ENCODE results near the gene CLK3. TPM values are rescaled to one million over a fixed set of nuclear protein-coding genes. Genes with fewer than 3 reads are reported as not detected.

CLK3 gene
- total and polyA plus RNA-seq, 8 donors, result 58.0 to 91.0 (median 80.3) TPM

DNA sequence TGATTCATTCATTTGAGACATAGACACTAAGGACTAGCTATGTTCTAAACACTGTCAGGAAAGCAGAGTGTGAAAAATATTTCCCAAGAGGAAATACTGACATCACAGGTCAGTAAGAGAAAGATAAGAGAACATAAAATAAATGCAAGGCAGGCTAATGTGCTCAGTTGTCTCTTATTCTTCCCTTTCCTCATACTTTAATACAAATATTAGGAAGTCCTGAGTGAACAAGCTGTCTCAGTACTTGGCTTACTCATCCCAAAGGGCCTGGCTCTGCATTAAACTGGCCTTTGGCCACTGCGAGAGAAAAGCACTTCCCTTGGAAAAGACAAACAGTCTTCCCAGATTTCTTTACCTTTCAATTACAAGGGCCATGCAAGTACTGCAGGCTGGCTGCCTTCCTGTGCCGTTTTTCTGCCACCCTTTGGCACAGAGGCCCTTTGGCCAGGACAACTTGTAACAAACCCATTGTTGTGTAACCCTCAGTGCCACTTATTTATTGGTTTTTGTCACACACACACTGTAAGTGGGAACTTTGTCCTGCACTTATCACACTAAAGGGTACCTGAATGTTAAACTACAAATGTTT, 48.5 kb downstream of the CLK3 start:
- no peaks in the 10 kb centered on the region for H3K9me3 ChIP-seq
- peaks cover 16 to 32% of the 10 kb centered on the region in 2 donors for H3K4me1 ChIP-seq
- intact Hi-C loops (cut with DNase I), result no loop called here
- no peak overlapping the region for H3K4me3 ChIP-seq
- no peaks in the 10 kb centered on the region for H3K27me3 ChIP-seq
- peaks cover 0 to 5% of the 10 kb centered on the region in 2 donors for H3K36me3 ChIP-seq
- peak; percentile 94 for ATAC-seq
- TF ChIP-seq, protein P1, sequence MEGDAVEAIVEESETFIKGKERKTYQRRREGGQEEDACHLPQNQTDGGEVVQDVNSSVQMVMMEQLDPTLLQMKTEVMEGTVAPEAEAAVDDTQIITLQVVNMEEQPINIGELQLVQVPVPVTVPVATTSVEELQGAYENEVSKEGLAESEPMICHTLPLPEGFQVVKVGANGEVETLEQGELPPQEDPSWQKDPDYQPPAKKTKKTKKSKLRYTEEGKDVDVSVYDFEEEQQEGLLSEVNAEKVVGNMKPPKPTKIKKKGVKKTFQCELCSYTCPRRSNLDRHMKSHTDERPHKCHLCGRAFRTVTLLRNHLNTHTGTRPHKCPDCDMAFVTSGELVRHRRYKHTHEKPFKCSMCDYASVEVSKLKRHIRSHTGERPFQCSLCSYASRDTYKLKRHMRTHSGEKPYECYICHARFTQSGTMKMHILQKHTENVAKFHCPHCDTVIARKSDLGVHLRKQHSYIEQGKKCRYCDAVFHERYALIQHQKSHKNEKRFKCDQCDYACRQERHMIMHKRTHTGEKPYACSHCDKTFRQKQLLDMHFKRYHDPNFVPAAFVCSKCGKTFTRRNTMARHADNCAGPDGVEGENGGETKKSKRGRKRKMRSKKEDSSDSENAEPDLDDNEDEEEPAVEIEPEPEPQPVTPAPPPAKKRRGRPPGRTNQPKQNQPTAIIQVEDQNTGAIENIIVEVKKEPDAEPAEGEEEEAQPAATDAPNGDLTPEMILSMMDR (IDR thresholded peaks at IDR 0.05), result no peak
- peak in 1 of 4 donors; percentile 70 for DNase-seq
- peak overlapping the region; percentile 30 to 65 for H3K27ac ChIP-seq

DNA sequence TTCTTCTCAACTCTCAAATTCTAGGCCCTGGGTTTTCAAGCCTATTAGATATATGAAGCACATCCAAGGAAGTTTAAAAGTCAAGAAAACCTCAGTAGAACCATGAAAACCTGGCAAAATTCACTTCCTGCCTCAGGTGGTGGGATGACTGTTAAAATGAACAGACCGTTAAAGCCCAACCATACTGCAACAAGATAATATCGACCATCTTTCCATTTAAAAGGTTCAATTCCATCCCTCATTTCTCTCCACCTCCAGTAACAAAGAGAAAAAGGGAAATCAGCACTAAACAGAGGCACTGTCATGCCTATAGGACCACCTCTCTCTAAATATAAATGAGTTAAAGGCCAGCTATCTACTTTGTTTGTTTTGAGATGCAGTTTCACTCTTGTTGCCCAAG, 49.0 kb downstream of the CLK3 start:
- no peaks in the 10 kb centered on the region for H3K9me3 ChIP-seq
- peaks cover 16 to 32% of the 10 kb centered on the region in 2 donors for H3K4me1 ChIP-seq
- TF ChIP-seq, protein P1 (IDR thresholded peaks at IDR 0.05), result no peak
- H3K27me3 ChIP-seq, result no peaks in the 10 kb centered on the region
- DNase-seq (no peak), ATAC-seq (no peak)
- no peak overlapping the region for H3K4me3 ChIP-seq
- intact Hi-C loops (cut with DNase I), result no loop called here
- peak overlapping the region; percentile 30 to 65 for H3K27ac ChIP-seq
- H3K36me3 ChIP-seq, result peaks cover 0 to 6% of the 10 kb centered on the region in 2 donors

DNA sequence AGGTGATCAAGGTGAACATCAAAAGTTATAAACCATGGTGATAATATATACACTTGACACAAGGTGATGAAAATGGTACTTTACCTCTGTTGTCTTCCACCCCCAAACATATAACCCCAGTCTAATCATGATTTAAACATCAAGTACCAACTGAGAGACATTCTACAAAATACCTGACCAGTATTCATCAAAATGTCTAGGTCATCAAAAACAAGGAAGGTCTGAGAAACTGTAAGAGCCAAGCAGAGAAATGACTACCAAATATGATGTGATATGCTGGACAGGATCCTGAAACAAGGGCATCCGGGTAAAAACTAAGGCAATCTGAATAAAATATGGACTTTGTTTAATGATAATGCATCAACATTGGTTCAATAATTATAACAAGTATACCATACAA, 52.3 kb downstream of the CLK3 start:
- intact Hi-C loops (cut with DNase I), result no loop called here

DNA sequence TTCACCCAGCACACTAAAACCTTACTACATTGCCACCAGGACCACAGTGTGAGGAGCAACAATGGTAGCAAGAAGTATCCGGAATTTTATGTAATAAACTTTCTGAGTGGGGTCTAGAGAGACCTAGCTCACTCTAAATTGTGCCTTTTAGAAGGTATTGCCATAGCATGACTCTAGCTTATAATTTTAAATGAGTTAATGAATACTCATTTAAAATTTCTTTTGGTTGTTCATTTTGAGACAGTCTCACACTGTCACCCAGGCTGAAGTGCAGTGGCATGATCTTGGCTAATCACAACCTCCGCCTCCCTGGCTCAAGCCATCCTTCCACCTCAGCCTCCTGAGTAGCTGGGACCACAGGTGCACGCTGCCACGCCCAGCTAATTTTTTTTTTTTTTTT, 54.0 kb downstream of the CLK3 start:
- Histone ChIP-seq H3K27me3 (no peaks in the 10 kb centered on the region), H3K4me1 (peaks cover 3 to 9% of the 10 kb centered on the region in 2 donors), H3K9me3 (no peaks in the 10 kb centered on the region), H3K4me3 (no peak overlapping the region), H3K36me3 (peaks cover 0 to 53% of the 10 kb centered on the region in 2 donors), H3K27ac (no peak overlapping the region)
- TF ChIP-seq, protein P1 (IDR thresholded peaks at IDR 0.05), result no peak
- ATAC-seq (no peak), DNase-seq (no peak)
- intact Hi-C loops (cut with DNase I), result no loop called here

More for the DNA sequence above, 52.3 kb downstream of the CLK3 start:
- Histone ChIP-seq H3K4me3 (no peak overlapping the region), H3K27ac (no peak overlapping the region), H3K36me3 (peaks cover 0 to 36% of the 10 kb centered on the region in 2 donors), H3K27me3 (no peaks in the 10 kb centered on the region), H3K9me3 (no peaks in the 10 kb centered on the region), H3K4me1 (peaks cover 16 to 26% of the 10 kb centered on the region in 2 donors)
- ATAC-seq (no peak), DNase-seq (no peak)
- TF ChIP-seq, protein P1 (IDR thresholded peaks at IDR 0.05), result no peak

DNA sequence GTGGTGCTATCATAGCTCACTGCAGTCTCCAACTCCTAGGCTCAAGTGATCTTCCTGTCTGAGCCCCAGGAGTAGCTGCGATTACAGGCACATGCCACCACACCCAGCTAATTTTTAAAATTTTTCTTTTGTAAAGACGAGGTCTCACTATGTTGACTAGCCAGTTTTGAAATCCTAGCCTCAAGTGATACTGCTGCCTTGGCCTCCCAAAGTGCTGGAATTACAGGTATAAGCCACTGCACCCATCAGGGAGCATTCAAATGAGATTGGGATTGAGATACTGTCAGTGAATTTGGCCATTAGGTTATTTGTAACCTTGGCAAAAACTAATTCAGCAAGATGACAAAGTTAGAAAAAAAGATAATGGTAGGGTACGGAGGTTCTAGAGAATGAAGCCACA, 58.5 kb downstream of the CLK3 start:
- Histone ChIP-seq H3K4me1 (no peaks in the 10 kb centered on the region), H3K27ac (no peak overlapping the region), H3K9me3 (no peaks in the 10 kb centered on the region), H3K27me3 (no peaks in the 10 kb centered on the region), H3K36me3 (peaks cover 0 to 48% of the 10 kb centered on the region in 2 donors), H3K4me3 (no peak overlapping the region)
- intact Hi-C loops (cut with DNase I), result no loop called here
- DNase-seq (no peak), ATAC-seq (no peak)
- TF ChIP-seq, protein P1 (IDR thresholded peaks at IDR 0.05), result no peak

All from left lung (tissue), 10 donors.